ENCODE measurements around the gene ERP27.

Gene ERP27

DNA sequence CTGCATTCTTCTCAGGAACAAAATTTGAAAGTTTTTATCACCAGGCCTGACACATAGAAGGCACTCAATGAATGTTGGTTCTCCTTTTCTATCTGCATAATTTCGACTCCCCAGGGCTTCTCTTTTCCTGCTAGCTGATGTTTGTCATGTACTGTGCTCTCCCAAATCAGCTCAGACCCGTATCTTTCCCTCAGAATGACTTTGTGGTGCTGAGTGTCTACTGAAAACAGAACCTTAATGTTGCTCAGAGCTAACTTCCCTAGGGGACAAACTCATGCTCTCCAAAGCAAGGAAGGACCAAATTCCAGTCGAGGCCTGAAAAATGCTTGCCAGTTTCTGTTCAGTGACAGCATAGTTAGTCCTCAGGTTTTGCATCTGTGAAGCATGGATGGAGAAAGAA lies 21.1 kb upstream of the ERP27 start:
- peak; percentile 62 to 67 for DNase-seq

DNA sequence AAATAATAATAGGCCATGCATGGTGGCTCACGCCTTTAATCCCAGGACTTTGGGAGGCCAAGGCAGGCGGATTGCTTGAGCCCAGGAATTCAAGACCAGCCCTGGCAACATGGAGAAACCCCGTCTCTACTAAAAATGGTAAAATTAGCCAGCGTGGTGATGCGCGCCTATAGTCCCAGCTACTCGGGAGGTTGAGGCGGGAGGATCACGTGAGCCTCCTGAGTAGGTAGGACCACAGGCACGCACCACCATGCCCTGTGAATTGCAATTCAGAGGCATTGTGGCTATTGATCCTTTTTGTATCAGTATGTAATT lies 20.7 kb upstream of the ERP27 start:
- no peak for DNase-seq

DNA sequence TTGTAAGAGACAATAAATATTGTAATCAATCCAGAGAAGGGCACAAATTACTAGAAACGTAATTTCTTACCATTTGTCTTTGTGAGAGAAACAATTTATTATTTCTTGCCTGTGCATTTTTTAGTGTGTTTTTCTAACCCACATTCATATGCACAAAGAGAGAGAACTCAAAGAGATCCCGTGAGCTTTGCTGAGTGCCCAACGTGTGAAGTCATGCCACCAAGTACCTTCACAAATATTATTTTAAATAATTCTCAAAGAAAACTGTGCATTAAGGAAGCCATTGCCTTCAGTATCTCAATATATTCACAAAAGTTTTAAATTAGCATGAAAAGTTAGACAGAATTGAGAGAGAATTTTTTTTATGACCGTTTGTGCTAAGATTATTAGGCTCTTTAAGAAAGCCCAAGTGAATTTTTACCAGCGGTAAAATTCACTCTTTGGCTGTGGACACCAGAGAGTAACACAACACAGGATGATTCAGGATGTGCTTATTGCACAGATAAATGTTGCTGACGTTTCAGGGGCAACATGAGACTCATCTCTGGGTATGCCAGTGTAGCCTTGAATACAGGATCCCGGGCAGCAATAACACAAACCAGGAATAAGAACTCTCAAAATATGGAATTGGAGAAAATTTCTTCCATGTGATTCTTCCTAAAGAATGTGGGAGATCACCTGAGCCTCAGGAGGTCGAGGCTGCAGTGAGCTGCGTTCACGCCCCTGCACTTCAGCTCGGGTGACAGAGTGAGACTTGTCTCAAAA lies 20.2 kb upstream of the ERP27 start:
- peak; percentile 32 to 43 for DNase-seq

DNA sequence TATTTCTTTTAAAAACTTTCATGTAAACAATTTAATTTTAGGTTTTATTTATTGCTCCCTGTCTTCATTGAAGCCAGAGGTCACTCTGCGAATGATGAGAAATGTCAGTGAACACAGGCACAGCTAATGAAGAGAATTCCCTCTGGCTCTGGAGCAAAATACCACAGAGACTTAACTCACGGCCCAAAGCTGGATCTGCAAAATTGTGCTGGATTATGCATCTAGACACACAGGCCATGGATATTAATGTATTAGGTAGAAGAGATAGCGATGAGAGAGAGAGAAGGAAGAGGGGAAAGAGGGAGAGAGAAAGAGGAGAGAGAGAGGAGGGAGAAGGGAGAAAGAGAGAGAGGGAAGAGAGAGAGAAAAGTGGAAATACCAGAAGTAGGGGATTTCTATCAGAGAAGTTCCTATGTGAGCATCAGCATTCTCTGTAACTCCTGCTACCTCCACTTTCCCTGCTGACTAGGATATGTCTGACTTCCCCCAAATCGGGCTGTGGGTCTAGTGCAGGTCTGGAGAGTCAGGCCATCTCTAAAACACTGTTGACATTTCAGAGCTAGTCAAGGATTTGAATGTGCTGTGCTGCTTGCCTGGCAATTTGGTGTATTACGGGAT lies 19.3 kb upstream of the ERP27 start:
- peak in 1 of 2 donors; percentile 44 for DNase-seq

DNA sequence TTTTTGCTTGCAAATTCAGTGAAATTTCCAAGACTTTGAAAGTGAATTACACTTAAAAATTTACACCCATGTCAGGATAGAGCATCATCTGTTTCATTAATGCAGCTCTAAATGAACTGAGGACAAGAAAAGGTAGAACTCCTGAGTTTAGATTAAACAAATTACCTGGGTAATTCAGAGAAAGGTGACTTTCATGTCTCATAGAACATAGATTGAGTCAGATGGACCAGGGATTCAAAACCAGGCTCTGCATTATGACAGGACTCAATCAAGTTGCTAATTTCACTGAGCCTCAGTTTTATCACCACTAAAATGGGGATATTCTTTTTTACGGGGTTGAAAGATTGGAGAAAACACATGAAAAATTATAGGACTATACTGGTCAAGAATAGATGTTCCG lies 18.6 kb upstream of the ERP27 start:
- DNase-seq: no peak

DNA sequence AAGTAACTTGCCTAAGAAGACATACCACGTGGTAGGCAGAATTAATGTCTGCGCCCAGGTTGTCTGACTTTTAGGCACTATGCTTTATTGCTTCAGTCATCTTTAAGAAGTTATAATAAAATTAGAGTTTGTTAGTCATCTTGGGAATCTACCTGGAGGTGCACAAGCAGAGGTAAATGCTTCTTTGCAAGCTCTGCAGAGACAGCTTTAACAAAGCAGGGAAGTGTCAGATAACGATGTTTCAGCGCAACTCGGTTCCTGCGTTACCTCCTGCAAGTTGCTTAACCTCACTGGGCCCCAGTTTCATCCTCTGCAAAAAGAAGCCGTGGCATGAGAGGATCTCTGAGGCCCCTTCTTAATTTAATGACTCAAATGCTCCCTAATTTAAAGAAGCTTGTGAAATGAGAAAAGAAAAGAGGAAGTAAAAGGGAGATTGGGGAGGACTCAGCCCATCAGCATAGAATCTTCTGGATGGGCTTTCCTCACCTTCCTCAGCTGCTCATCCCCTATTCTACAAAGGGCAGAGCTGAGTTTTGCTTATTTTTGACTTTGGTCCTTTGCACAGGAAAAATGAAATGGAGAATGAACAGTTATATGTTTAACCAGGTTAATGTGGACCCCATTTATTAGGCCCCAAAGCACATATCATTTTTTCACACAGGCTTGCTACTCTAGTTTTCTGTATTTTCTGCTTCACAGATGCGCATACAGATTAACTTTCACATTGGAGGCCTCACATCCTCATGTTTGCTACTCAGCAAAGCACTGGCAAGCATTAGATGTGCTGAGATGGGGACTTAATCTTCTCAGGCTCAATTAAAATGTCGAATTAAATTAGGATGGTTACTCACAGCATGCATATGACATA lies 17.9 kb upstream of the ERP27 start:
- peak; percentile 53 to 69 for DNase-seq

DNA sequence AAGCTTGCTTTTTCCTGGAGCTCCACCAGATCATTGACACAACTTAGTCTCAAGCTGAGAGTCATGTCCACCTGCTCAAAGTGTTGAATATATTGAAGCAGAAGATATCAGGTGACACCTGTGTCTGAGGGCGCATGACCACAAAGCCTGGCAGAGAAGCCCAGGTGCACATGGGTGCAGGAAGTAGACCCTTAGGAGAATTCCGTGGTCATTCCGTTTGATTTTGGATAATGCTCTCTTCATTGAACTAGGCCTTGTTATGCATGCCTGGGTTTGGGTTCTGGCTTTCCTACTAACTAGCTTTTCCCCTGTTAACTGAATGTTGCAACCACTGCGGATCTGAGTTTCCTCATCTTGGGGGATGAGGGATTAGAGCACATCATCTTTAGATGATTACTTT lies 15.9 kb upstream of the ERP27 start:
- peak; percentile 37 to 38 for DNase-seq

DNA sequence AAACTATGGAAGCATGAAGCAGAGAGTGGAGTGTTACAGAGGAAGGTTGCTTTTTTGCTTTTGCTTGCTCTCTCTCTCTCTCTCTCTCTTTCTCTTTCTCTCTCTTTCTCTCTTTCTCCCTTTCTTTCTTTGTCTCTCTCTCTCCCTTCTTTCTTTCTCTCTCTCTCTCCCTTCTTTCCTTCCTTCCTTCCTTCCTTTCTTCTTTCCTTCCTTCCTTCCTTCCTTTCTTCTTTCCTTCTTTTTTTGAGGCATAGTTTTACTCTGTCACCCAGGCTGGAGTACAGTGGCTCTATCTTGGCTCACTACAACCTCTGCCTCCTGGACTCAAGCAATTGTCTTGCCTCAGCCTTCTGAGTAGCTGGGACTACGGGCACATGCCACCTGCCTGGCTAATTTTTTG lies 15.4 kb upstream of the ERP27 start:
- DNase-seq: no peak

DNA sequence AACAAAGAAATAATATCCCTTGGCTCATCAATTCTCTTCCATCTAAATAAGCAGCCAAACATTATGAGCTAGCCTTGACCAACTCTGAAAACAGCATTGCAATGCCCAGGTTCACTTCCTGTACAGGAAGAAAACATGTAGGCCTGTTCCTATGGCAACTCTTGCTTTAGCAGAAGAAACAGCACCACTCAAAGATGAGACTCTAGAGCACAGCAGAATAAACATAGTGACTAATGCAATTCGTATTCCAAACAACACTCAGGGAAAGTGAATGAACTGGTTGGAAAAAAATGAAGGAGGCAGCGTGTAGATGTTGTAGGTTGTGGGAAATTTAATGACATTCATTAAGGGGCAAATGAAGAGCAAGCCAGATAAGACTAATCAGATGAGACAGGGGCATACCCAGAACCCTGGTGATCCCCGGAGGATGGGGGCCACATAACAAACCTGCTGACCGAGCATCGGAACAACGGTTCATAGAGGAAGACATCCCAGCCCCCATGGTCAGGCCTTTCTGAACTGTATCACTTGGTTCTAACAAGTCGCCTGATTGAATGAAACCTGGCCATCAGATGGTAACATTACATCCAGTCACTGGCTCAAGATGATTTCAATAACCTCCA lies 14.1 kb upstream of the ERP27 start:
- peak; percentile 76 to 82 for DNase-seq

DNA sequence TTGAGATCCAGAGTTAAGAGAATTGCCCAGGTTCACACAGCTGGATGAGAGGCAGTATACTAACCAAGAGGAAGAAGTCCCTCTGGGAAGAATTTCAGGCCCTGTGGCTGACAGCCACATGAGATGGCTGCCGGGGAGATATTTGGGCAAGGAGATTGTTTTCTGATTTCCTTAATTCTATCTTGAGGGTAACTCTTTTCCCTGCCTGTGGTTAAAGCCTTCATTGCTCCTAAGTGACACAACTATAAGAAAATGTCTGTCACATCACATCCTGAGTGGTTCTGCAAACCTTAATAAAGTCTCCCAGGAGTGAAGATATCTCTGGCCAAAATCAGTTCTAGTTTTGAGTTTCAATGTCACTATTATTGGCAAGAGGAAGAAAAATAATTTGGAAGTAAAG lies 13.5 kb upstream of the ERP27 start:
- no peak for DNase-seq

DNA sequence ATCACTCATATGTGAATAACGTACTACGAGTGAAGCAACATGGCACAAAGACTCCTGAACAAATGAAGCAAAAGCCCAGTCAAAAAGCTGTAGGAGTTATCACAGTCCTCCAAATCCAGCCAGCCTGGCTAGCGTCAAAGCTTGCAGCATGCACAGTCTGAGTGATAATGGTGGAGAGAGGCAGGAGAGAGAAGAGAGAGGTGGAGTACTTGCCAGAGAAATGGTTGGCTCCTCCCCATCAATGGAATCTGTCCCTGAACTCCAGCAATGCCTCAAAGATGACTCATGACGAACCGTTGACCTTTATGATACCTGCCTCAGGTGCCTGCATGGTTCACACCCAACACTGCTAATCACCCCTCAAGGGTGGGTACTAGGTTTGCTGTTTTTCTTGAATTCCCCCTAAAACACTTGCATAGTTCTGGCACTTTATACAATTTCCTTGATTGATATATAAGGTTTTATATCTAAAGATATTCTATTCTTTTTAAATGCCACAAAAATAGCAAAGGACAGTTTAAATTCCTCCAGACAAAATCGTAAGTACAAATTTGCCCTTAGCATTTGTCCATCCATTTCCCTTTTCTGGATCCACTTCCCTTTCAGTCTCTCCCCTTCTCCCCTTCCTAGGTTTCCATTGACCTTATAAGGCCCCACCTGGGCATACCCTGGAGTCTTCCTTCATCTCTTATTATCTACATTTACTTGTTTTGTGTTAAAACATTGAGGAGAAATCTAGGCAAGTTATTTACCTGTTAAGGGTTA lies 12.8 kb upstream of the ERP27 start:
- no peak for DNase-seq

DNA sequence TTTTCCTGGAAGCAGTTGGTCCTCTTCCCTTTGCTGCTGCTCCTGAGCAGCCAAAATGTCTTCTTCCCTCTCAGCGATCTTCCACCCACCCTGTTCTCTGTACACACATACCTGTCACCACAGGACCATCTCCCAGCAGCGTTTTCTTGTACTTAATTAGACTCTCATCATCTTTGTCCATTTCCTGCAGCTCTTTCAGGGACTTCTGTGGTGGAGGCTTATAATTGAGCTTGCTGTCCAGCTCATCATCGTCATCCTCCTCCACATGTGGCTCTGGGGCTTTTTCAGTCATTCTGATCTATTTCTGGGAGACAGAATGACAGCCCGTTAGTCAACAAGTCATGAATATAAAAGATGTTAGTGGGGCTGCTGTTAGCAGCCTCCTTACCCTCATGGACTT lies 12.1 kb upstream of the ERP27 start:
- peak in 1 of 2 donors; percentile 17 for DNase-seq

DNA sequence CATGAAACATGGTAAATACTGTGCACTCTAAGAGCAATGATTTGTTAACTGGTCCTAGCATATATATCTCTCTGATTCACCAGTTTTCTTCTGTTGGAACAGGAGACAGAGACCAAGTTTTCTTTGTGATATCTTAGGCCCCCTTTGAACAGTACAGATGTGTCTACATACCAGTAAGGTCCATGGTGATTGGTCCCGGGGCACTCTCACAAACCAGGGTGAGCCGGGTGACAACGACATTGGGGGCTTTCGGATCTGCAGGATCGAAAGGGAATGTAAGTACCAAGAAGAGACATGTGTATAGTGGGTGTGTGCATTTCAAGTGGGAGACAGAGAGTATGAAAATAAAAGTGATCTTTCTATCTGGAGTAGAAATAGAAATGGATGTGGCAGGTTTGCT lies 11.3 kb upstream of the ERP27 start:
- no peak for DNase-seq

DNA sequence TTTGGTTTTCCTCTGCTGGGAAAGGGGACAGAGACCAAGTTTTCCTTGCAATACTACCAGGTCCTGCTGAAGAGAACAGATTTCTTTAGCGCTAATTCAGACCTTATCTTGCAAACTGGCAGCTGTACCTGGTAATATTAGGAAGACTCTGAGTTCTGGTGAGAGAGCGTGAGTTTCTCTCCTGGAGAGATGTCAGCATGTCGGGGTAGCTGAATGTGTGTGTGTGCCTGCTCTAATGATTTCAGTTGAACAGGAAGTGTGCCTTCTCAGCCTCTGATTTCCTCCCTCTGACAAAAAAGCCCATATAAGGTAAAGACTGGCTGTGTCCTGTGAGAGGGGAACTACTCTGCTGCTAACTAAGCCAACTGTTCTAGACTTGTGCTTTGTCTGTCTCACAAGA lies 10.3 kb upstream of the ERP27 start:
- peak; percentile 84 to 85 for DNase-seq

DNA sequence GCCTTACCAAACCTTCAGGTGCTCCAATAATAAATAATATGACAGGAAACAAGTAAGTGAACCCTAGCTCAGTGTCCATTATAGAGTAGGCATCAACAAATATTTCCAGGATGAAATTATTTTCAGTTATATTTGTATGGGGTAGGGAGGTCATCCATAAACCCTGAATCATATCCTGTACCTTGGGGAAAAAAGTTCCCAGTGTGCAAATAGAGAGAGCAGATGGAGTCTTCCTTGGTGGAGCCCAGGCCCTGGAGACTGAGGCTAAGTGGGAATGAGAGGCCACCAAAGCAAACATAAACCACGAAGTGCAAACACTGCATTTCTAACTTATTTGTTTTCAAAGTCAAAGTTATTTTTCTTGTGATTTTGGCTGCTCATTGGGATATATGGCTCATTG lies 8.5 kb upstream of the ERP27 start:
- DNase-seq: no peak

DNA sequence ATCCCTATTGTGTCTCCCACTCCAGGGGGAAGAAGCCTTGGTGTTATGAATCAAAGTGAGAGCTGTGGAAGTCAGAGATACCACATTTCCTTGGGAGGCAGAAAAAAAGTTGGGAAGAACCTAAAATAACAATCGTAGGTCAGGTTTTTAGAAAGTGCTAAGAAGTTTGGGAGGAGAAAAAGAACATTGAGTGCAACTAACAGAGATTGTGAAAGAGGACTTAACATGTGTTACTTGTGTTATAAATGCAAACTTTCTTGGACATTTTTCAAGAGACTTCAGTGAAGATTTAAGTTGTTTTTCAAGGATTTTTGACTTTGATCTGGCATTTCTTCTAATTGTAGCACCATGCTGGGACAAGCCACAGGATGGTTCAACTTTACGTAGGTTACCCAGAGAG lies 7.8 kb upstream of the ERP27 start:
- no peak for DNase-seq

DNA sequence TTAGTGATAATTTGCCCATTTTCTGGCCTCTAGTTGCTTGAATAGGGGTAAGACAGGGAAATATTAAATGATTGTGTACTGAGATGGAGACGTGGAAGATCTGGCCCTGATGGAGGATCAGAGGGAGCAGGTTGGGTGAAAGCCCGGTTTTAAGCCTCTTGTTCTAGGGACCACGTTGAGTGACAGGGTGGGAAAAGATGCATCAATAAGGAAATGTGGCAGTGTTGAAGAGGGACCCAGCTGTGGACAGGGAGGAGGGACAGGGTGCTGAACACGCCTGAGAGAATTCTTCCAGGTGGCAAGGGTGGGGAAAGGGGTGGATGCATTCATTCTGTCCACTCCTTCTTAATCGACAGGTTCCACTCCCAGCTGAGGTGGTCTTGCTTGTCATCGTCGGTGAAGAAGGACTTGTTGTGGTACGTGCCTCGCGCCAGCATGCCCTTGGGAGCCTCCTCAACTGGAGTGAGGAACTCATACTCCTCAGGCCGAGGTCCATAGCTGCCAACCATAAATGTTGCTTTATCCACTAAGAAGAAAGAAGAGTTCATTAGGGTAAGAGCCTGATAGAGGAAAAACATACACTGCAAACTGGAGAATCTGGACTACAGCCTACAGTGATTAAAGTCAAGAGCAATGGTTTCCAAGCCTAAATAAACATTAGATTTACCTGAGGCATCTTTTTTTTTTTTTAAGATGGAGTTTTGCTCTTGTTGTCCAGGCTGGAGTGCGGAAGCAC lies 4.0 kb upstream of the ERP27 start:
- no peak for DNase-seq

DNA sequence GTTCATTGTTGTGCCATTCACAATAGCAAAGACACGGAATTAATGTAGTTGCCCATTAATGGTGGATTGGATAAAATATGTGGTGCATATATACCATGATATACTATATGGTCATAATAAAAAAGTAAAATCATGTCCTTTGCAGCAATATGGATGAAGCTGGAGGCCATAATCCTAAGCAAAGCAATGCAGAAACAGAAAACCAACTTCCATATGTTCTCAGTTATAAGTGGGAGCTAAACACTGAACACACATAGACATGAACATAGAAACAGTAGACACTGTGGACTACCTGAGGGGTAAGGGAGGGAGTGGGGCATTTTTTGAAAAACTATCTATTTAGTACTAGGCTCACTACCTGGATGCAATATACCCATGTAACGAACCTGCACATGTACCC lies 3.0 kb upstream of the ERP27 start:
- DNase-seq: no peak

DNA sequence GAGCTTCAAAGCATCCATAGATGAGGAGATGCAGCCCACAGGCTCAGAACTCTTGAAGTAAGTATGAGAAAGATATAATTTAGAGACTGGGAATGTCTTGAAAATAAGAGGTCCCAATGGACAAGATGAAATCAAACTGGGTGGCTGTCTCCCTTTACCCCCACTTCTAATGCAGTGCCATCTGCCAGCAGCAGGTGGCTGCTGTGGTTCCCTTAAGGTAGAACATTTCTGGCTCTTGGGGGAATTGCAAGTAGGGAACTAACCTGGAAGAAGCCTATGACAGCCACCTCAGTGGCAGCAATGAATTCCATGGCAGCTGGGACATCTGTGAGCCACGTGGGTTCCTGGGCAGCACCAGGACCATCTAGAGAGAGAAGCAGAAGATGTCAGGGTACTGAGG lies 648 bp downstream of the ERP27 start:
- peak; percentile 27 to 29 for DNase-seq

DNA sequence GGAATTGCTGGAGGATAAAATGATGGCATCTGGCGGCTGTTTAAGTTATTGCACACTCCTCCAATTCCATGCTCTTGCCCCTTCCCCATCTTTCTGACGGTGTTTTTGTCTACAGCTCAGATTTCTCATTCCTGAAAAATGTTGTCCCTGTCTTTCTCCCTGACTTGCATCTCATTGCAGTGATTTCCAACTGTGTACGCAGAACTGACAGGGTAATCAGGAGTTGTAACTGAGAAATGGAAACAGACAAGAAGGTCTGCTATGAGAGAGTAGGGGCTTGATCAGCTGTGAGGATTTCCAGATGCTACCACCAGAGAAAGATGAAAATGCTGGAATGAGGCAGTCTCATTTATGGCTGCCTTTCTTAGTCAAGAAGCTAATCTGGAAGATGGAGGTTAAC lies 1.3 kb downstream of the ERP27 start:
- no peak for DNase-seq

DNA sequence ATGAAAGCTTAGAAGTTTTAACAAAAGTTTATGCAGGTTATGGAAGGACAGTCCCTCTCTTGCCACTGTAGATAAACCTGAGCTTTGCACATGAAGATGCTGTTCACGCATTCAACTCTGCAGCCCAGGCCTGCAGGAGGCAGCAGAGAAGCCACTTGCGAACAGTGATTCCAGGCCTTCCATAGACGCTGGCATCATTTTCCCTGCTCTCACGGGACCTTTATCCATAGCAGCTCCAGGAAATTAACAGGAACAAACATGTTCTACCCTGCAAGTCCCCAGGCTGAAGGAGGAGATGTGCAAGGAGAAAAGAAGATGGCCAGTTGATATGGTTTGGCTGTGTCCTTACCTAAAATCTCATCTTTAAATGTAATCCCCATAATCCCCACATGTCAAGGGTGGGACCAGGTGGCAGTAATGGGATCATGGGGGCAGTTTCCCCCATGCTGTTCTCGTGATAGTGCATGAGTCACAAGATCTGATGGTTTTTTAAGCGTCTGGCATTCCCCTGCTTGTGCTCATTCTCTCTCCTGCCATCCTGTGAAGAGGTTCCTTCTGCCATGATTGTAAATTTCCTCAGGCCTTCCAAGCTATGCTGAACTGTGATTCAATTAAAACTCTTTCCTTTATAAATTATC lies 2.0 kb downstream of the ERP27 start:
- DNase-seq: peak in 1 of 2 donors; percentile 24
